B cell (primary cell): ENCODE results near the gene KSR2.

Source experiments
- CTCF ChIP-seq: fragments of 200-600 bp; IDR thresholded peaks from one replicate; pipeline ENCODE4 v1.8.0; 2022; ENCODE audit warnings: antibody characterized with exemption, mild to moderate bottlenecking
- EZH2 ChIP-seq: IDR thresholded peaks from 2 replicates; pipeline ENCODE4 v1.6.1; 2012; ENCODE audit warnings: borderline replicate concordance, low read depth, mild to moderate bottlenecking, moderate library complexity, low read length; ENCODE audit not compliant: insufficient read depth, poor library complexity, severe bottlenecking

GRCh38 chr12:117797202-117797601 is 171.6 kb downstream of the KSR2 start:
- no peak for TF ChIP-seq CTCF
- no peak for TF ChIP-seq EZH2
